ENCODE results near the gene ATAT1. TPM values are rescaled to one million over a fixed set of nuclear protein-coding genes. Genes with fewer than 3 reads are reported as not detected.

The ATAT1 gene
- total RNA-seq, 1 donor: 4.7 TPM

- Histone ChIP-seq H3K4me2 (ENCODE audit: insufficient read depth, low read length) (no peak overlapping the region), H2AFZ (ENCODE audit: low read length) (no peak overlapping the region), H3K27me3 (ENCODE audit: insufficient read depth, low read length) (no peaks in the 10 kb centered on the region), H3K4me3 (ENCODE audit: insufficient read depth, low read length) (no peak overlapping the region), H3K79me2 (ENCODE audit: insufficient read depth, low read length) (no peaks in the 10 kb centered on the region), H3K9me3 (ENCODE audit: low read depth, low read length) (no peaks in the 10 kb centered on the region), H3K27ac (ENCODE audit: low read depth, low read length) (no peak overlapping the region), H3K4me1 (ENCODE audit: insufficient read depth, low read length) (no peaks in the 10 kb centered on the region), H4K20me1 (ENCODE audit: insufficient read depth, low read length) (no peaks in the 10 kb centered on the region), H3K36me3 (ENCODE audit: insufficient read depth, low read length) (peaks cover 49% of the 10 kb centered on the region)
- TF ChIP-seq CTCF (IDR thresholded peaks at IDR 0.05; ENCODE audit: extremely low read depth, low read depth, low read length): no peak
- DNase-seq (ENCODE audit: insufficient read length, low spot score, missing footprints): no peak
Measured at GRCh38 chr6:30635834-30636233, 9.2 kb downstream of the ATAT1 start.

- DNase-seq (ENCODE audit: insufficient read length, low spot score, missing footprints): peak; percentile 37
- H3K9me3 ChIP-seq (ENCODE audit: low read depth, low read length): no peaks in the 10 kb centered on the region
- H3K4me3 ChIP-seq (ENCODE audit: insufficient read depth, low read length): no peak overlapping the region
- peaks cover 40% of the 10 kb centered on the region for H3K36me3 ChIP-seq (ENCODE audit: insufficient read depth, low read length)
- no peaks in the 10 kb centered on the region for H3K27me3 ChIP-seq (ENCODE audit: insufficient read depth, low read length)
- H2AFZ ChIP-seq (ENCODE audit: low read length): no peak overlapping the region
- no peak for TF ChIP-seq CTCF (IDR thresholded peaks at IDR 0.05; ENCODE audit: extremely low read depth, low read depth, low read length)
- no peak overlapping the region for H3K27ac ChIP-seq (ENCODE audit: low read depth, low read length)
- no peaks in the 10 kb centered on the region for H3K79me2 ChIP-seq (ENCODE audit: insufficient read depth, low read length)
- H3K4me2 ChIP-seq (ENCODE audit: insufficient read depth, low read length): no peak overlapping the region
- H4K20me1 ChIP-seq (ENCODE audit: insufficient read depth, low read length): no peaks in the 10 kb centered on the region
- no peaks in the 10 kb centered on the region for H3K4me1 ChIP-seq (ENCODE audit: insufficient read depth, low read length)
Measured at GRCh38 chr6:30640481-30640880, 13.8 kb downstream of the ATAT1 start.

- Histone ChIP-seq H3K4me1 (ENCODE audit: insufficient read depth, low read length) (no peaks in the 10 kb centered on the region), H3K27ac (ENCODE audit: low read depth, low read length) (no peak overlapping the region), H4K20me1 (ENCODE audit: insufficient read depth, low read length) (no peaks in the 10 kb centered on the region), H3K27me3 (ENCODE audit: insufficient read depth, low read length) (no peaks in the 10 kb centered on the region), H3K36me3 (ENCODE audit: insufficient read depth, low read length) (peaks cover 39% of the 10 kb centered on the region), H2AFZ (ENCODE audit: low read length) (no peak overlapping the region), H3K79me2 (ENCODE audit: insufficient read depth, low read length) (peaks cover 5% of the 10 kb centered on the region), H3K4me3 (ENCODE audit: insufficient read depth, low read length) (no peak overlapping the region), H3K4me2 (ENCODE audit: insufficient read depth, low read length) (no peak overlapping the region), H3K9me3 (ENCODE audit: low read depth, low read length) (no peaks in the 10 kb centered on the region)
- TF ChIP-seq CTCF (IDR thresholded peaks at IDR 0.05; ENCODE audit: extremely low read depth, low read depth, low read length): no peak
- DNase-seq (ENCODE audit: insufficient read length, low spot score, missing footprints): no peak
Measured at GRCh38 chr6:30641048-30641447, 14.4 kb downstream of the ATAT1 start.

GRCh38 chr6:30643656-30644055 lies 17.0 kb downstream of the ATAT1 start:
- H3K27ac ChIP-seq (ENCODE audit: low read depth, low read length): no peak overlapping the region
- peak; percentile 85 for DNase-seq (ENCODE audit: insufficient read length, low spot score, missing footprints)
- H2AFZ ChIP-seq (ENCODE audit: low read length): no peak overlapping the region
- peaks cover 25% of the 10 kb centered on the region for H3K79me2 ChIP-seq (ENCODE audit: insufficient read depth, low read length)
- H3K4me3 ChIP-seq (ENCODE audit: insufficient read depth, low read length): no peak overlapping the region
- TF ChIP-seq CTCF (IDR thresholded peaks at IDR 0.05; ENCODE audit: extremely low read depth, low read depth, low read length): no peak
- no peak overlapping the region for H3K4me2 ChIP-seq (ENCODE audit: insufficient read depth, low read length)
- H3K9me3 ChIP-seq (ENCODE audit: low read depth, low read length): no peaks in the 10 kb centered on the region
- peaks cover 3% of the 10 kb centered on the region for H4K20me1 ChIP-seq (ENCODE audit: insufficient read depth, low read length)
- H3K4me1 ChIP-seq (ENCODE audit: insufficient read depth, low read length): peaks cover 9% of the 10 kb centered on the region
- no peaks in the 10 kb centered on the region for H3K27me3 ChIP-seq (ENCODE audit: insufficient read depth, low read length)
- H3K36me3 ChIP-seq (ENCODE audit: insufficient read depth, low read length): peaks cover 30% of the 10 kb centered on the region
